H1 (cell line): ENCODE measurements around the gene SLC30A2. TPM values are rescaled to one million over a fixed set of nuclear protein-coding genes. Genes with fewer than 3 reads are reported as not detected.

Experiments used
- HDAC6 ChIP-seq: IDR thresholded peaks from one replicate; pipeline ENCODE4 v1.7.1; 2012; ENCODE audit warnings: low read depth, mild to moderate bottlenecking, inconsistent platforms, low read length, moderate library complexity
- SP2 ChIP-seq: IDR thresholded peaks from 2 replicates; pipeline ENCODE4 v1.6.1; 2012; ENCODE audit warnings: mild to moderate bottlenecking, low read length, inconsistent platforms
- polyA plus RNA-seq, 7 experiments: library from polyadenylated mRNA; depleted of rRNA in 3 of 7; stranded (reverse) in 5 of 7; unstranded in 2 of 7; fragments of >200 nt in 5 of 7; fragments of 200-250 nt in 2 of 7; gene quantifications; 1 replicate in 5 of 7; 2 replicates in 1 of 7; 4 replicates in 1 of 7; pipeline versions ENCODE4 v1.2.1 to v1.2.3, GENCODE V29; 2011 to 2013; ENCODE audit warnings: missing spikeins in 2 of 7, mixed read lengths in 2 of 7
- total RNA-seq: library from RNA; stranded (reverse); fragmentation: NEBNext Ultra II Directional; extraction: Animal tissue kit (Norgen Biotek cat#: 25700); gene quantifications from 2 replicates; pipeline ENCODE4 v1.2.1, GENCODE V29; 2021

SLC30A2 gene
- total and polyA plus RNA-seq, 2 of the 8 experiments (the other 6 are each of a cell fraction or from before 2014, with no cell fraction given), result 0.19 to 0.76 TPM

GRCh38 chr1:26037904-26038303, 8.0 kb downstream of the SLC30A2 start (continued):
- TF ChIP-seq HDAC6 (no peak), SP2 (no peak)
